Progenitor cell of endocrine pancreas (in vitro differentiated cells): ENCODE results near the gene ZXDB. TPM values are rescaled to one million over a fixed set of nuclear protein-coding genes. Genes with fewer than 3 reads are reported as not detected.
"Not testable (repeated sequence)": the region's sequence is repeated elsewhere in the genome, so short reads cannot be mapped to it uniquely, and the experiment has no call there.

ENCODE experiments used
- DNase-seq: peaks from one replicate; pipeline ENCODE4 v3.0.0; 2021; ENCODE audit warnings: low spot score; ENCODE audit not compliant: unreplicated experiment
- H3K27ac Mint-ChIP-seq: 2 replicates; pipeline ENCODE4 v1.8.0; 2021; ENCODE audit warnings: mild to moderate bottlenecking, moderate library complexity, mixed read lengths
- H3K27me3 Mint-ChIP-seq: 2 replicates; pipeline ENCODE4 v1.8.0; 2021; ENCODE audit warnings: mixed read lengths
- H3K36me3 Mint-ChIP-seq: 2 replicates; pipeline ENCODE4 v1.8.0; 2022; ENCODE audit warnings: mixed read lengths; ENCODE audit not compliant: insufficient read depth
- H3K4me1 Mint-ChIP-seq: 2 replicates; pipeline ENCODE4 v1.8.0; 2021; ENCODE audit warnings: low read depth, mixed read lengths
- H3K4me3 Mint-ChIP-seq: 2 replicates; pipeline ENCODE4 v1.8.0; 2021; ENCODE audit warnings: low read depth, mild to moderate bottlenecking, moderate library complexity, mixed read lengths
- H3K9me3 Mint-ChIP-seq: 2 replicates; pipeline ENCODE4 v1.8.0; 2021; ENCODE audit warnings: low read depth, mixed read lengths
- long read RNA-seq: library from polyadenylated mRNA; unstranded; transcript quantifications from one replicate; pipeline ENCODE4 v2.0.0, GENCODE V29; 2020
- total RNA-seq: library from RNA; stranded (reverse); gene quantifications from 2 replicates; pipeline ENCODE4 v1.2.1, GENCODE V29; 2021
- TF ChIP-seq, protein P1 (sequence below): fragments of 200-600 bp; sonication (generic); IDR thresholded peaks from one replicate; pipeline ENCODE4 v1.5.0; 2021; ENCODE audit warnings: antibody characterized with exemption, mild to moderate bottlenecking; ENCODE audit not compliant: unreplicated experiment

Gene ZXDB
- 7.9 and 8.0 TPM in 2 replicates for total RNA-seq
- long read RNA-seq, full-length matches to known transcripts, result 1 of 1 reads
- long read RNA-seq, partial matches to known transcripts, result 0 of 1 reads
- long read RNA-seq, other reads (novel, unspliced or antisense), result 0 of 1 reads

DNA sequence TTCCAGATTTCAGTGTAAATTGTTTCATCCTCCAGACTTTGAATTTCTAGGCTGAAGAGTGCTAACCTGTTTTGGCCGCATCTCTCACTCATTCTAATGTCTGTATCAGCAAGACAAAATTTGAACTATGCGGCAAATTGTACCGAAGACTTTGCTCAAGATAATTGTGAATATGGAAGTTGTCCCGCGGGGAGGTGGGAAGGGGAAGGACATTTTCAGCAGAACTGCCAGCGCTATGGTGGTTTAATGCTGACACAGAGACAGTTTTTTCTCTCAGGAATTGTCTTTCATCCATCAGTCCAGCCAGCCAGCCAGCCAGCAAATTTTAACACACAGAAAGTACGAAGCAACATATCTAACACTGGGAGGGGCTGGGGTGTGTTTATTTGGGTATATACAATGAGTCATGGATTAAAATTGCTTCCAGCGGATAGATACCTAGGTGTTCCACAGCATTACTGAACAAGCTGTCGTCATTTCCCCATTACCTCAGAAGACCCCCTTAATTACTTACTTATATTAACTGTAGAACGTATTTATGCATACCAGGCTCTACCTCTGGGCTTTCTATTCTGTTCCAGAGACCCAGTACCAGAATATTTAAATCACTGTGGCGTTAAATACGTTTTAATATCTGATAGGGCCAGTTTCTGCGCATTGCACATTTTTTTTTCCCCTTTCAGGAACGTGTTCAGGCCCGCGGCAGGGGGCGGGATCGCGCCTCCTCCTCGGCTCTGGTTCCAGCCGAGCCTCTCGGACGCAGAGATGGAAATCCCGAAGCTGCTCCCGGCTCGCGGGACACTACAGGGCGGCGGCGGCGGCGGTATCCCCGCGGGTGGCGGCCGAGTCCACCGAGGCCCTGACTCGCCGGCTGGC lies at the start of gene ZXDB:
ZXDB (plus strand) TSS at position 728 of the 876 bp plus-strand sequence; CDS start at position 766, 38 bp downstream.
- H3K4me3 Mint-ChIP-seq, result peak within 1 kb of the TSS; percentile 80
- not testable (repeated sequence) for H3K27me3 Mint-ChIP-seq, DNase-seq, H3K36me3 Mint-ChIP-seq, H3K9me3 Mint-ChIP-seq
- peak within 1 kb of the TSS; percentile 94 for H3K27ac Mint-ChIP-seq
- H3K4me1 Mint-ChIP-seq, result peaks cover 30% of the 10 kb centered on the region

DNA sequence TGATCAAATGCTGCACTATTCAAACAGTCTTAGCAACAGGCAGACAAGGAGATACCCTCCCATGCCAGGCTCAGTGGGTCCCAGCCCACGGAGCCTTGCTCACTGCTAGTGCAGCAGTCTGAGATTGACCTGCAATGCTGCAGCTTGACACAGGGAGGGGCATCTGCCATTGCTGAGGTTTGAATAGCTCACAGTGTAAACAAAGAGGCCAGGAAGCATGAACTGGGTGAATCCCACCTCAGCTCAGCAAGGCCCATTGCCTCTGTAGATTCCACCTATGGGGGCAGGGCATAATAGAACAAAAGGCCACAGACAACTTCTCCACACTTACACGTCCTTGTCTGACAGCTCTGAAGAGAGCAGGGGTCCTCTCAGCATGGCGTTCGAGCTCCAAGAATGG lies 26.6 kb upstream of the ZXDB start:
- H3K4me1 Mint-ChIP-seq, result no peaks in the 10 kb centered on the region
- no peak overlapping the region for H3K27ac Mint-ChIP-seq
- peaks cover 36% of the 10 kb centered on the region for H3K9me3 Mint-ChIP-seq
- H3K36me3 Mint-ChIP-seq, result peaks cover 2% of the 10 kb centered on the region
- H3K27me3 Mint-ChIP-seq, result no peaks in the 10 kb centered on the region
- H3K4me3 Mint-ChIP-seq, result no peak overlapping the region
- TF ChIP-seq, protein P1, sequence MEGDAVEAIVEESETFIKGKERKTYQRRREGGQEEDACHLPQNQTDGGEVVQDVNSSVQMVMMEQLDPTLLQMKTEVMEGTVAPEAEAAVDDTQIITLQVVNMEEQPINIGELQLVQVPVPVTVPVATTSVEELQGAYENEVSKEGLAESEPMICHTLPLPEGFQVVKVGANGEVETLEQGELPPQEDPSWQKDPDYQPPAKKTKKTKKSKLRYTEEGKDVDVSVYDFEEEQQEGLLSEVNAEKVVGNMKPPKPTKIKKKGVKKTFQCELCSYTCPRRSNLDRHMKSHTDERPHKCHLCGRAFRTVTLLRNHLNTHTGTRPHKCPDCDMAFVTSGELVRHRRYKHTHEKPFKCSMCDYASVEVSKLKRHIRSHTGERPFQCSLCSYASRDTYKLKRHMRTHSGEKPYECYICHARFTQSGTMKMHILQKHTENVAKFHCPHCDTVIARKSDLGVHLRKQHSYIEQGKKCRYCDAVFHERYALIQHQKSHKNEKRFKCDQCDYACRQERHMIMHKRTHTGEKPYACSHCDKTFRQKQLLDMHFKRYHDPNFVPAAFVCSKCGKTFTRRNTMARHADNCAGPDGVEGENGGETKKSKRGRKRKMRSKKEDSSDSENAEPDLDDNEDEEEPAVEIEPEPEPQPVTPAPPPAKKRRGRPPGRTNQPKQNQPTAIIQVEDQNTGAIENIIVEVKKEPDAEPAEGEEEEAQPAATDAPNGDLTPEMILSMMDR, result no peak
- no peak for DNase-seq

DNA sequence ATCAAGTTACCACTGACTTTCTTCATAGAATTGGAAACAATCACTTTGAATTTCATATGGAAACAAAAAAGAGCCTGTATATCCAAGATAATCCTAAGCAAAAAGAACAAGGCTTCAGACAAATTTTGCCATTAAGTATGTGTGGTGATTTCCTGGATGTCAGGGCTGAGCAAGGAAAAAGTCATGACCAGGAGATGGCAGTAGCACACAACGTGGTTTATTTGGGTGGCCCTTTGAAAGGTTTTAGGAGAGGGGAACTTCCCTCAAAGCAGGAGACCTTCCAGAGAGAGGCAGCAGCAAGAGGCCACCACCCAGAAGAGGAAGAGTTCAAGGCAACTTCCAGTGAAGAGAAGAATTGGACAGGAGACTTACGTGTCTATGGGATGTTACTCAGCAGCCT lies 18.1 kb upstream of the ZXDB start:
- Mint-ChIP-seq H3K4me3 (no peak overlapping the region), H3K27me3 (no peaks in the 10 kb centered on the region), H3K4me1 (no peaks in the 10 kb centered on the region), H3K27ac (no peak overlapping the region), H3K9me3 (peaks cover 12% of the 10 kb centered on the region), H3K36me3 (no peaks in the 10 kb centered on the region)
- no peak for DNase-seq
- TF ChIP-seq, protein P1, result peak; percentile 36

DNA sequence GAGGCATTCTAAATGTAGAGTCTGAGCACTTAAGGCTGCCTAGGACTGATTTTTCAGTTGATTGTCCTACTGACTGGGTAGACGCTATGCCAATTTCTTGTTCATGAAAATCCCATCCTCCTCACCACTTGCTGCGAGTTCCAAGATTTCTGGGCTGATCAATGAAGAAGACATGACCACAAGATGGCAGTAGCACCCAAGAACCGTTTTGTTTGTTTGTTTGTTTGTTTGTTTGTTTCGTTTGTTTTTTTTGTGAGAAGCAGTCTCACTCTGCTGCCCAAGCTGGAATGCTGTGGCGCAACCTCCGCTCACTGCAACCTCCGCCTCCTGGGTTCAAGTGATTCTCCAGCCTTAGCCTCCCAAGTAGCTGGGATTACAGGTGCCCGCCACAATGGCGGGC lies 8.9 kb upstream of the ZXDB start:
- not testable (repeated sequence) for H3K4me3 Mint-ChIP-seq

DNA sequence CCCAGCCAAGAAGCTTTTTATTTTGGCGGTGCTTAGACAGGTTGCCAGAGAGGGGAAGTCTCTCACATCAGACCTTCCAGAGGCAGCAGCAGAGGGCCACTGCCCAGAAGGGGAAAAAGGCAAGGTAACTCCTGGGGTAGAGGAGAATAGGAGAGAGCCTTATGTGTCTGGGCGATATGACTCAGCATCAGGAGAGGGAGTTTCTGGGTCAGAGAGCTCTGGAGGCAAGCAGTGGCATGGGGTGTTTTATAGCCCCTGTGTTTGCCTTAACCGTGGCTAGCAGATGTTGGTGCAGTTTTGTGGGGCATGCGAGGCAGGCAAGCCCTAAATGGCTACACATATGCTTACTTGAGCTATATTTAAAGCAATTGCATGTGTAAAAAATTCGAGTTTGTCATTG lies 8.3 kb upstream of the ZXDB start:
- no peaks in the 10 kb centered on the region for H3K36me3 Mint-ChIP-seq
- TF ChIP-seq, protein P1, result no peak
- no peaks in the 10 kb centered on the region for H3K27me3 Mint-ChIP-seq
- no peak overlapping the region for H3K4me3 Mint-ChIP-seq
- no peak overlapping the region for H3K27ac Mint-ChIP-seq
- DNase-seq, result no peak
- no peaks in the 10 kb centered on the region for H3K4me1 Mint-ChIP-seq
- no peaks in the 10 kb centered on the region for H3K9me3 Mint-ChIP-seq

More for the DNA sequence above, 8.9 kb upstream of the ZXDB start:
- not testable (repeated sequence) for H3K27me3 Mint-ChIP-seq, H3K36me3 Mint-ChIP-seq, H3K27ac Mint-ChIP-seq, H3K9me3 Mint-ChIP-seq, DNase-seq, H3K4me1 Mint-ChIP-seq
- TF ChIP-seq, protein P1, result peak; percentile 19
